GM19324 (cell line): ENCODE measurements around the gene RNU1-3.
"Not testable (repeated sequence)": the region's sequence is repeated elsewhere in the genome, so short reads cannot be mapped to it uniquely, and the experiment has no call there.

Experiments used
- ATAC-seq: cut with Tn5 transposase; IDR thresholded peaks from one replicate; pipeline ENCODE4 v1.9.1; 2021; ENCODE audit warnings: mild to moderate bottlenecking, moderate library complexity; ENCODE audit not compliant: unreplicated experiment, low FRiP score

The RNU1-3 gene

GRCh38 chr1:16658234-16658633 lies 8.5 kb downstream of the RNU1-3 start:
- ATAC-seq, result not testable (repeated sequence)

GRCh38 chr1:16656981-16657683 lies 9.6 kb downstream of the RNU1-3 start:
- not testable (repeated sequence) for ATAC-seq

GRCh38 chr1:16656574-16656973 lies 10.2 kb downstream of the RNU1-3 start:
- not testable (repeated sequence) for ATAC-seq

- not testable (repeated sequence) for ATAC-seq
These were observed 15.2 kb downstream of the RNU1-3 start for GRCh38 chr1:16651560-16651959.

GRCh38 chr1:16649960-16650359 lies 16.8 kb downstream of the RNU1-3 start:
- ATAC-seq, result not testable (repeated sequence)

- not testable (repeated sequence) for ATAC-seq
These were observed 17.4 kb downstream of the RNU1-3 start for GRCh38 chr1:16649390-16649789.

- ATAC-seq, result not testable (repeated sequence)
These were observed 18.0 kb downstream of the RNU1-3 start for GRCh38 chr1:16648756-16649155.

GRCh38 chr1:16648250-16648649 lies 18.5 kb downstream of the RNU1-3 start:
- ATAC-seq, result not testable (repeated sequence)

- ATAC-seq, result not testable (repeated sequence)
These were observed 19.3 kb downstream of the RNU1-3 start for GRCh38 chr1:16647179-16648176.

GRCh38 chr1:16646716-16647115 lies 20.0 kb downstream of the RNU1-3 start:
- not testable (repeated sequence) for ATAC-seq

- not testable (repeated sequence) for ATAC-seq
These were observed 20.6 kb downstream of the RNU1-3 start for GRCh38 chr1:16646061-16646664.

- peak; percentile 5 for ATAC-seq
These were observed 21.3 kb downstream of the RNU1-3 start for GRCh38 chr1:16645271-16646060.

- ATAC-seq, result peak; percentile 79
These were observed 22.1 kb downstream of the RNU1-3 start for GRCh38 chr1:16644482-16645270.

- ATAC-seq, result no peak
These were observed 22.6 kb downstream of the RNU1-3 start for GRCh38 chr1:16644193-16644481.

GRCh38 chr1:16643476-16644192 lies 23.1 kb downstream of the RNU1-3 start:
- ATAC-seq, result peak; percentile 0

- ATAC-seq, result not testable (repeated sequence)
These were observed 23.7 kb downstream of the RNU1-3 start for GRCh38 chr1:16643001-16643411.

GRCh38 chr1:16642025-16642966 lies 24.5 kb downstream of the RNU1-3 start:
- ATAC-seq, result not testable (repeated sequence)
